SK-N-SH (cell line): Measurements from ENCODE around the gene SEC31B. TPM values are rescaled to one million over a fixed set of nuclear protein-coding genes. Genes with fewer than 3 reads are reported as not detected.

Experiments used
- CTCF ChIA-PET: fragments of 300-600, 350-600 bp; formaldehyde crosslinking; extraction: SDS; loops from one replicate; lab custom pipeline; 2021; lab: Yijun Ruan, JAX
- POLR2A ChIA-PET: fragments of 350-600 bp; sonication (Branson Sonifier 250); formaldehyde crosslinking; extraction: SDS; loops from one replicate; lab custom pipeline; 2020; ENCODE audit warnings: antibody characterized with exemption, inconsistent platforms; lab: Yijun Ruan, JAX
- DNase-seq: peaks from one replicate; pipeline ENCODE4 v3.0.0; 2012
- H2AFZ ChIP-seq: fragments of 200-600 bp; sonication (generic); 2 replicates; pipeline ENCODE4 v1.8.1; 2016; ENCODE audit warnings: antibody characterized with exemption, mild to moderate bottlenecking, low read depth
- H3F3A ChIP-seq: fragments of 200-600 bp; sonication (generic); replicated peaks from 2 replicates; pipeline ENCODE3; 2016; ENCODE audit warnings: antibody characterized with exemption, mild to moderate bottlenecking; ENCODE audit not compliant: insufficient read depth
- H3K27ac ChIP-seq, 2 experiments: fragments of 200-500 bp in 1 of 2; fragments of 200-600 bp in 1 of 2; sonication (Bioruptor generic) in 1 of 2; sonication (generic), shearing (Covaris generic) in 1 of 2; 2 replicates each; pipeline versions ENCODE4 v1.5.1 to v1.6.1; 2014 to 2016; ENCODE audit warnings: low read depth in 2 of 2, inconsistent platforms in 1 of 2, low read length in 1 of 2, mild to moderate bottlenecking in 1 of 2, mixed read lengths in 1 of 2
- H3K27me3 ChIP-seq: fragments of 200-600 bp; sonication (generic), shearing (Covaris generic); 2 replicates; pipeline ENCODE4 v1.6.1; 2016; ENCODE audit warnings: mixed run types; ENCODE audit not compliant: insufficient read depth
- H3K36me3 ChIP-seq, 2 experiments: fragments of 200-500 bp in 1 of 2; fragments of 200-600 bp in 1 of 2; sonication (Bioruptor generic) in 1 of 2; sonication (generic) in 1 of 2; replicated peaks in 1 of 2; 2 replicates each; pipeline versions ENCODE3 to v1.5.1; 2014 to 2016; ENCODE audit warnings: low read length in 1 of 2, mild to moderate bottlenecking in 1 of 2; ENCODE audit not compliant: insufficient read depth in 2 of 2, control insufficient read depth in 1 of 2
- H3K4me1 ChIP-seq, 2 experiments: fragments of 200-500 bp in 1 of 2; fragments of 200-600 bp in 1 of 2; sonication (Bioruptor generic) in 1 of 2; sonication (generic), shearing (Covaris generic) in 1 of 2; 2 replicates each; pipeline versions ENCODE4 v1.5.1 to v1.6.1; 2014 to 2016; ENCODE audit warnings: low read depth in 1 of 2, low read length in 1 of 2, mixed run types in 1 of 2; ENCODE audit not compliant: insufficient read depth in 2 of 2, control insufficient read depth in 1 of 2
- H3K4me2 ChIP-seq: fragments of 200-600 bp; sonication (generic), shearing (Covaris generic); 2 replicates; pipeline ENCODE4 v1.6.1; 2017; ENCODE audit warnings: mixed run types
- H3K4me3 ChIP-seq, 2 experiments: fragments of 200-500 bp in 1 of 2; fragments of 200-600 bp in 1 of 2; sonication (Bioruptor generic) in 1 of 2; sonication (generic), shearing (Covaris generic) in 1 of 2; 2 replicates each; pipeline versions ENCODE4 v1.5.1 to v1.8.1; 2014 to 2016; ENCODE audit warnings: low read depth in 2 of 2, inconsistent platforms in 1 of 2, low read length in 1 of 2, mild to moderate bottlenecking in 1 of 2, mixed read lengths in 1 of 2, moderate library complexity in 1 of 2
- H3K79me2 ChIP-seq: fragments of 200-600 bp; sonication (generic); 2 replicates; pipeline ENCODE4 v1.8.1; 2017; ENCODE audit warnings: mild to moderate bottlenecking; ENCODE audit not compliant: insufficient read depth
- H3K9ac ChIP-seq: fragments of 200-600 bp; sonication (generic); 2 replicates; pipeline ENCODE4 v1.6.1; 2017; ENCODE audit warnings: mixed run types
- H3K9me2 ChIP-seq: fragments of 200-600 bp; sonication (generic); 2 replicates; pipeline ENCODE4 v1.6.1; 2017; ENCODE audit warnings: mixed run types
- H3K9me3 ChIP-seq: fragments of 200-600 bp; sonication (generic); 2 replicates; pipeline ENCODE4 v1.6.1; 2017; ENCODE audit warnings: mixed run types, mild to moderate bottlenecking, moderate library complexity
- H4K20me1 ChIP-seq: fragments of 200-600 bp; sonication (generic); 2 replicates; pipeline ENCODE4 v1.6.1; 2017; ENCODE audit warnings: mild to moderate bottlenecking, mixed run types; ENCODE audit not compliant: insufficient read depth
- ELF1 ChIP-seq: IDR thresholded peaks from 2 replicates; pipeline ENCODE4 v1.4.0; 2012
- EP300 ChIP-seq, 2 experiments: IDR thresholded peaks; 2 replicates each; pipeline versions ENCODE4 v1.4.0 to v1.6.1; 2012; ENCODE audit warnings: borderline replicate concordance in 1 of 2, low read depth in 1 of 2, low read length in 1 of 2
- EZH2phosphoT487 ChIP-seq: fragments of 200-600 bp; sonication (generic); IDR thresholded peaks from 2 replicates; pipeline ENCODE4 v1.6.1; 2017; ENCODE audit warnings: low read depth, mixed run types, mild to moderate bottlenecking, antibody characterized with exemption, moderate library complexity, borderline replicate concordance
- FOXJ3 ChIP-seq: sonication (generic); formaldehyde crosslinking; IDR thresholded peaks from 2 replicates; pipeline ENCODE4 v1.5.1; 2020; ENCODE audit warnings: mild to moderate bottlenecking, missing genetic modification reagents
- GATA2 ChIP-seq: sonication (generic); formaldehyde crosslinking; IDR thresholded peaks from 2 replicates; pipeline ENCODE4 v1.5.0; 2020; ENCODE audit warnings: mild to moderate bottlenecking, missing genetic modification reagents
- JUND ChIP-seq: IDR thresholded peaks from 2 replicates; pipeline ENCODE4 v1.4.0; 2012
- MEF2A ChIP-seq: IDR thresholded peaks from 2 replicates; pipeline ENCODE4 v1.4.0; 2012; ENCODE audit warnings: low read depth, borderline replicate concordance
- MXI1 ChIP-seq: IDR thresholded peaks from 2 replicates; pipeline ENCODE4 v1.6.1; 2012; ENCODE audit warnings: mild to moderate bottlenecking, low read depth, low read length, improper control_type of control experiment
- NFIC ChIP-seq: IDR thresholded peaks from 2 replicates; pipeline ENCODE4 v1.4.0; 2012; ENCODE audit warnings: borderline replicate concordance
- NRF1 ChIP-seq: IDR thresholded peaks from 2 replicates; pipeline ENCODE4 v1.6.1; 2012; ENCODE audit warnings: low read depth, mild to moderate bottlenecking, low read length
- PBX3 ChIP-seq: IDR thresholded peaks from 2 replicates; pipeline ENCODE4; 2012
- POLR2AphosphoS5 ChIP-seq: IDR thresholded peaks from 2 replicates; pipeline ENCODE4 v1.6.1; 2012; ENCODE audit warnings: low read depth, low read length
- RCOR1 ChIP-seq: fragments of 150-350 bp; IDR thresholded peaks from 2 replicates; pipeline ENCODE4 v1.6.1; 2017; ENCODE audit warnings: antibody characterized with exemption, low read length
- TCF12 ChIP-seq: IDR thresholded peaks from 2 replicates; pipeline ENCODE4 v1.4.0; 2012
- USF1 ChIP-seq: IDR thresholded peaks from 2 replicates; pipeline ENCODE4 v1.4.0; 2012; ENCODE audit warnings: low read depth, borderline replicate concordance
- WGBS: methylation state at CpG from one replicate; pipeline ENCODE4 v1.1.6; 2017; ENCODE audit warnings: low lambda C conversion rate; 5-methylcytosine and 5-hydroxymethylcytosine counted together
- polyA plus RNA-seq, 3 experiments: library from polyadenylated mRNA; depleted of rRNA; stranded (reverse); fragments of >200 nt; gene quantifications; 2 replicates each; pipeline ENCODE4 v1.2.3, GENCODE V29; 2012
- TF ChIP-seq, protein P1 (sequence below): IDR thresholded peaks from 2 replicates; pipeline ENCODE4 v1.6.1; 2012; ENCODE audit warnings: mild to moderate bottlenecking, low read depth, low read length, moderate library complexity

Gene SEC31B
- polyA plus RNA-seq, 1 of the 3 experiments (the other 2 are of a cell fraction): 8.8 TPM

GRCh38 chr10:100468978-100469377, 50.7 kb downstream of the SEC31B start:
- Histone ChIP-seq H4K20me1 (no peaks in the 10 kb centered on the region), H2AFZ (no peak overlapping the region), H3K9me3 (no peaks in the 10 kb centered on the region), H3K9me2 (no peaks in the 10 kb centered on the region), H3K36me3 (no peaks in the 10 kb centered on the region), H3K9ac (no peak overlapping the region), H3K4me2 (peak overlapping the region; percentile 52; the same call in 1 of the 2 replicates), H3K27me3 (no peaks in the 10 kb centered on the region), H3K4me1 (peaks cover 0 to 12% of the 10 kb centered on the region in 2 experiments; a peak in 1 of 4 replicates), H3F3A (peaks cover 4% of the 10 kb centered on the region), H3K79me2 (no peaks in the 10 kb centered on the region), H3K4me3 (no peak overlapping the region), H3K27ac (peak overlapping the region in 1 of 2 experiments; percentile 46; a peak in 2 of 4 replicates)
- DNase-seq: no peak
- no peak for TF ChIP-seq ELF1
- no peak for TF ChIP-seq MXI1
- TF ChIP-seq NFIC: no peak
- no peak for TF ChIP-seq MEF2A
- no peak for TF ChIP-seq GATA2 (CRISPR knock-in tag)
- TF ChIP-seq USF1: no peak
- TF ChIP-seq, protein P1, sequence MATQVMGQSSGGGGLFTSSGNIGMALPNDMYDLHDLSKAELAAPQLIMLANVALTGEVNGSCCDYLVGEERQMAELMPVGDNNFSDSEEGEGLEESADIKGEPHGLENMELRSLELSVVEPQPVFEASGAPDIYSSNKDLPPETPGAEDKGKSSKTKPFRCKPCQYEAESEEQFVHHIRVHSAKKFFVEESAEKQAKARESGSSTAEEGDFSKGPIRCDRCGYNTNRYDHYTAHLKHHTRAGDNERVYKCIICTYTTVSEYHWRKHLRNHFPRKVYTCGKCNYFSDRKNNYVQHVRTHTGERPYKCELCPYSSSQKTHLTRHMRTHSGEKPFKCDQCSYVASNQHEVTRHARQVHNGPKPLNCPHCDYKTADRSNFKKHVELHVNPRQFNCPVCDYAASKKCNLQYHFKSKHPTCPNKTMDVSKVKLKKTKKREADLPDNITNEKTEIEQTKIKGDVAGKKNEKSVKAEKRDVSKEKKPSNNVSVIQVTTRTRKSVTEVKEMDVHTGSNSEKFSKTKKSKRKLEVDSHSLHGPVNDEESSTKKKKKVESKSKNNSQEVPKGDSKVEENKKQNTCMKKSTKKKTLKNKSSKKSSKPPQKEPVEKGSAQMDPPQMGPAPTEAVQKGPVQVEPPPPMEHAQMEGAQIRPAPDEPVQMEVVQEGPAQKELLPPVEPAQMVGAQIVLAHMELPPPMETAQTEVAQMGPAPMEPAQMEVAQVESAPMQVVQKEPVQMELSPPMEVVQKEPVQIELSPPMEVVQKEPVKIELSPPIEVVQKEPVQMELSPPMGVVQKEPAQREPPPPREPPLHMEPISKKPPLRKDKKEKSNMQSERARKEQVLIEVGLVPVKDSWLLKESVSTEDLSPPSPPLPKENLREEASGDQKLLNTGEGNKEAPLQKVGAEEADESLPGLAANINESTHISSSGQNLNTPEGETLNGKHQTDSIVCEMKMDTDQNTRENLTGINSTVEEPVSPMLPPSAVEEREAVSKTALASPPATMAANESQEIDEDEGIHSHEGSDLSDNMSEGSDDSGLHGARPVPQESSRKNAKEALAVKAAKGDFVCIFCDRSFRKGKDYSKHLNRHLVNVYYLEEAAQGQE: no peak
- no peak for TF ChIP-seq POLR2AphosphoS5
- TF ChIP-seq NRF1: no peak
- TF ChIP-seq EP300 (IDR thresholded peaks at IDR 0.05; ENCODE audit: borderline replicate concordance in 1 of 2, low read depth in 1 of 2, low read length in 1 of 2): no peak
- TF ChIP-seq PBX3: no peak
- no peak for TF ChIP-seq RCOR1
- POLR2A ChIA-PET: no interaction called here
- CTCF ChIA-PET: interaction anchor here (1.2 to 3.3 kb wide), 5 partner anchors 12 to 50 kb away, joined by 3 to 31 read pairs (median 6); partner anchors contain the start of gene SEC31B

DNA sequence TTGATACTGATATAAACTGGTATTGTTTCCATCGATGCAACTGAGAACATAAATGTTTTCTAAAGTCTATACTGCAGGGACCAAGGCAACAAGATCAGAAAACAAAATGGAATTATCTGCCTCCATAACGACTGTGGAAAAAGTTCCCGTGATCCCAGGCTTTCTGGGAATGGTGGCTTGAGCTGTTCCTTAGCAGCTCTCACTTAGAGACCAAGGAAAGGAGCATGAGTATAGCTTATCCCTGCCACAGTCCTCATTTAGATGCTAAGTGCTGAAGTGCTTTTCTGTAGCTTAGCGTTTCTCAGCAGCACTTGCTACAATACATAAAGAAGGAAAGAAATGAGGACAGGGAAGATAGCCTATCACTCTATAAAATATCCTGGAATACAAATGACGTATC, 51.3 kb downstream of the SEC31B start:
- Histone ChIP-seq H3K4me3 (no peak overlapping the region), H3K9ac (no peak overlapping the region), H2AFZ (no peak overlapping the region), H3K36me3 (no peaks in the 10 kb centered on the region), H3K79me2 (no peaks in the 10 kb centered on the region), H3F3A (peaks cover 4% of the 10 kb centered on the region)
- WGBS: 52% methylated on average over 5 of the region's 5 CpGs
- TF ChIP-seq FOXJ3 (CRISPR knock-in tag) (no peak), TCF12 (no peak), EZH2phosphoT487 (no peak), ELF1 (no peak), NRF1 (no peak), MEF2A (no peak), USF1 (no peak), PBX3 (no peak), JUND (no peak)
- TF ChIP-seq, all 33 proteins: peak for 0
- Histone ChIP-seq H3K4me2 (no peak overlapping the region; the same call in 1 of the 2 replicates), H3K9me2 (no peaks in the 10 kb centered on the region), H3K27me3 (no peaks in the 10 kb centered on the region; the same call in 1 of the 2 replicates), H3K9me3 (no peaks in the 10 kb centered on the region), H4K20me1 (no peaks in the 10 kb centered on the region), H3K27ac (peak overlapping the region in 1 of 2 experiments; percentile 12; a peak in 1 of 4 replicates), H3K4me1 (peaks cover 0 to 12% of the 10 kb centered on the region in 2 experiments; a peak in 1 of 4 replicates)
- ChIA-PET CTCF (interaction anchor here (0.6 to 3.3 kb wide), 7 partner anchors 12 to 51 kb away, joined by 3 to 31 read pairs (median 4); partner anchors contain the start of gene SEC31B), POLR2A (no interaction called here)
- DNase-seq: no peak
